ENCODE results near the gene BORCS8.

The BORCS8 gene

GRCh38 chr19:19232261-19232721 lies 40.3 kb upstream of the BORCS8 start:
- no peak overlapping the region for H3K4me3 ChIP-seq (ENCODE audit: low read depth, low read length)
- DNase-seq (ENCODE audit: low read depth): no peak
- no peak for TF ChIP-seq CTCF (IDR thresholded peaks at IDR 0.05; ENCODE audit: low read depth, low read length, missing control alignments)
- in situ Hi-C loops (cut with HindIII; ENCODE audit: low sequenced_read_pairs): no loop called here

- in situ Hi-C loops (cut with HindIII; ENCODE audit: low sequenced_read_pairs): no loop called here
- H3K4me3 ChIP-seq (ENCODE audit: low read depth, low read length): no peak overlapping the region
- no peak for DNase-seq (ENCODE audit: low read depth)
- TF ChIP-seq CTCF (IDR thresholded peaks at IDR 0.05; ENCODE audit: low read depth, low read length, missing control alignments): no peak
Observed at GRCh38 chr19:19230999-19231398, 39.0 kb upstream of the BORCS8 start.

- DNase-seq (ENCODE audit: low read depth): no peak
- H3K4me3 ChIP-seq (ENCODE audit: low read depth, low read length): no peak overlapping the region
- no peak for TF ChIP-seq CTCF (IDR thresholded peaks at IDR 0.05; ENCODE audit: low read depth, low read length, missing control alignments)
- in situ Hi-C loops (cut with HindIII; ENCODE audit: low sequenced_read_pairs): no loop called here
Observed at GRCh38 chr19:19229701-19230100, 37.7 kb upstream of the BORCS8 start.

GRCh38 chr19:19227217-19227616 lies 35.3 kb upstream of the BORCS8 start:
- in situ Hi-C loops (cut with HindIII; ENCODE audit: low sequenced_read_pairs): no loop called here
- DNase-seq (ENCODE audit: low read depth): no peak
- TF ChIP-seq CTCF (IDR thresholded peaks at IDR 0.05; ENCODE audit: low read depth, low read length, missing control alignments): no peak
- no peak overlapping the region for H3K4me3 ChIP-seq (ENCODE audit: low read depth, low read length)

GRCh38 chr19:19226663-19227062 lies 34.7 kb upstream of the BORCS8 start:
- DNase-seq (ENCODE audit: low read depth): no peak
- in situ Hi-C loops (cut with HindIII; ENCODE audit: low sequenced_read_pairs): no loop called here
- H3K4me3 ChIP-seq (ENCODE audit: low read depth, low read length): no peak overlapping the region
- TF ChIP-seq CTCF (IDR thresholded peaks at IDR 0.05; ENCODE audit: low read depth, low read length, missing control alignments): no peak

- no peak for TF ChIP-seq CTCF (IDR thresholded peaks at IDR 0.05; ENCODE audit: low read depth, low read length, missing control alignments)
- H3K4me3 ChIP-seq (ENCODE audit: low read depth, low read length): no peak overlapping the region
- no peak for DNase-seq (ENCODE audit: low read depth)
- in situ Hi-C loops (cut with HindIII; ENCODE audit: low sequenced_read_pairs): no loop called here
Observed at GRCh38 chr19:19226204-19226603, 34.3 kb upstream of the BORCS8 start.
